Measurements from ENCODE around the gene RAB4A.
A peak's percentile ranks its signal among the peaks of the same experiment; 100 is the strongest.

RAB4A gene

GRCh38 chr1:229316166-229316565, 45.3 kb downstream of the RAB4A start:
- H3K27me3 ChIP-seq (replicated peaks), result no peaks in the 10 kb centered on the region
- H3K27ac ChIP-seq, result no peak overlapping the region
- H3K4me3 ChIP-seq (ENCODE audit: low read depth, low read length), result no peak overlapping the region
- no peak for TF ChIP-seq CTCF (IDR thresholded peaks at IDR 0.05; ENCODE audit: low read depth, low read length, missing control alignments)
- peaks cover 3% of the 10 kb centered on the region for H3K36me3 ChIP-seq (replicated peaks)
- no peak for DNase-seq
- in situ Hi-C loops (cut with HindIII; ENCODE audit: low pct_ligation_motif_present, low sequenced_read_pairs), result no loop called here

- in situ Hi-C loops (cut with HindIII; ENCODE audit: low pct_ligation_motif_present, low sequenced_read_pairs), result no loop called here
- no peak for TF ChIP-seq CTCF (IDR thresholded peaks at IDR 0.05; ENCODE audit: low read depth, low read length, missing control alignments)
These were observed 47.1 kb downstream of the RAB4A start for GRCh38 chr1:229318056-229318455.

GRCh38 chr1:229319487-229319886, 48.6 kb downstream of the RAB4A start:
- H3K27me3 ChIP-seq (replicated peaks), result no peaks in the 10 kb centered on the region
- H3K27ac ChIP-seq, result no peak overlapping the region
- DNase-seq, result no peak
- in situ Hi-C loops (cut with HindIII; ENCODE audit: low pct_ligation_motif_present, low sequenced_read_pairs), result no loop called here
- TF ChIP-seq CTCF (IDR thresholded peaks at IDR 0.05; ENCODE audit: low read depth, low read length, missing control alignments), result no peak
- H3K4me3 ChIP-seq (ENCODE audit: low read depth, low read length), result no peak overlapping the region
- no peaks in the 10 kb centered on the region for H3K36me3 ChIP-seq (replicated peaks)

More at GRCh38 chr1:229318056-229318455, 47.1 kb downstream of the RAB4A start:
- no peaks in the 10 kb centered on the region for H3K27me3 ChIP-seq (replicated peaks)
- DNase-seq, result peak; percentile 39
- H3K36me3 ChIP-seq (replicated peaks), result peaks cover 3% of the 10 kb centered on the region
- H3K4me3 ChIP-seq (ENCODE audit: low read depth, low read length), result no peak overlapping the region
- H3K27ac ChIP-seq, result no peak overlapping the region

GRCh38 chr1:229323201-229323600, 52.3 kb downstream of the RAB4A start:
- H3K36me3 ChIP-seq (replicated peaks), result no peaks in the 10 kb centered on the region
- no peak overlapping the region for H3K4me3 ChIP-seq (ENCODE audit: low read depth, low read length)
- DNase-seq, result no peak
- H3K27ac ChIP-seq, result no peak overlapping the region
- no peaks in the 10 kb centered on the region for H3K27me3 ChIP-seq (replicated peaks)
- in situ Hi-C loops (cut with HindIII; ENCODE audit: low pct_ligation_motif_present, low sequenced_read_pairs), result no loop called here
- TF ChIP-seq CTCF (IDR thresholded peaks at IDR 0.05; ENCODE audit: low read depth, low read length, missing control alignments), result no peak

GRCh38 chr1:229323885-229324553, 53.1 kb downstream of the RAB4A start:
- no peaks in the 10 kb centered on the region for H3K36me3 ChIP-seq (replicated peaks)
- H3K4me3 ChIP-seq (ENCODE audit: low read depth, low read length), result no peak overlapping the region
- no peak overlapping the region for H3K27ac ChIP-seq
- no peak for DNase-seq
- TF ChIP-seq CTCF (IDR thresholded peaks at IDR 0.05; ENCODE audit: low read depth, low read length, missing control alignments), result no peak
- no peaks in the 10 kb centered on the region for H3K27me3 ChIP-seq (replicated peaks)
- in situ Hi-C loops (cut with HindIII; ENCODE audit: low pct_ligation_motif_present, low sequenced_read_pairs), result no loop called here

GRCh38 chr1:229325401-229325800, 54.5 kb downstream of the RAB4A start:
- Histone ChIP-seq H3K4me3 (ENCODE audit: low read depth, low read length) (no peak overlapping the region), H3K36me3 (replicated peaks) (no peaks in the 10 kb centered on the region), H3K27me3 (replicated peaks) (no peaks in the 10 kb centered on the region), H3K27ac (no peak overlapping the region)
- in situ Hi-C loops (cut with HindIII; ENCODE audit: low pct_ligation_motif_present, low sequenced_read_pairs), result no loop called here
- no peak for TF ChIP-seq CTCF (IDR thresholded peaks at IDR 0.05; ENCODE audit: low read depth, low read length, missing control alignments)
- no peak for DNase-seq

All from brain microvascular endothelial cell (primary cell).